ENCODE measurements around the gene WIPF3. TPM values are rescaled to one million over a fixed set of nuclear protein-coding genes. Genes with fewer than 3 reads are reported as not detected.

The WIPF3 gene
- total RNA-seq, 1 experiment from 2014 or later, result 11.6 TPM

DNA sequence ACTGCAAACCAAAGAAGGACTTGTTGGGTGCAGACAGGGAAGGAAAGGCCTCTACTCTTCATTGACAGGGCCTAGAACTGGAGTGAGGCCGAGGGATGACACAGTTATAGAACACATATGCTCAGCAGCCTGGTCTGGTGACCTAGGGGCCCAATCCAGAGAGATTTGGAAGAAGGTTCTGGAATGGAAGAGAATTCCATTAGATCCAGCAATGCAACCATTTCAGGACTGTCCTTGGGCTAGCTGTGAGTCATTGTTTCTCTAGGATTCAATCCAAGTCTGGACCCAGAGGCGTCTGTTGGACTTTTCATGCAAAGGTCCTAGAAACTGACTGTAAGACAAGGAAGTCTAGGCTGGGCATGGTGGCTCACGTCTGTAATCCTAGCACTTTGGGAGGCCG lies 59.2 kb downstream of the WIPF3 start:
- H2BK5ac ChIP-seq (ENCODE audit: insufficient read length, low read length), result no peak overlapping the region
- no peak for TF ChIP-seq CTCF (conservative IDR thresholded peaks at IDR 0.05)
- H3K4me3 Mint-ChIP-seq, result no peak overlapping the region
- no peaks in the 10 kb centered on the region for H4K20me1 ChIP-seq (ENCODE audit: control insufficient read depth, insufficient read depth, insufficient read length)
- H4K8ac ChIP-seq (replicated peaks; ENCODE audit: insufficient read length, low read depth, low read length), result no peak overlapping the region
- H3K9me3 Mint-ChIP-seq, result no peaks in the 10 kb centered on the region
- no peaks in the 10 kb centered on the region for H3K23me2 ChIP-seq (ENCODE audit: insufficient read length, low read depth, low read length, poor library complexity, severe bottlenecking)
- H2AFZ ChIP-seq (ENCODE audit: low read length), result no peak overlapping the region
- WGBS (ENCODE audit: extremely low coverage, insufficient read length, low lambda C conversion rate), result no CpG with 5 or more reads among the region's 4 CpGs
- H2BK20ac ChIP-seq (ENCODE audit: low read depth, low read length, poor library complexity, severe bottlenecking), result no peak overlapping the region
- DNase-seq, result no peak
- H3K79me2 ChIP-seq (ENCODE audit: insufficient read depth, low read length), result no peaks in the 10 kb centered on the region
- H3K56ac ChIP-seq (ENCODE audit: insufficient read length, low read depth, low read length), result no peak overlapping the region
- H2BK12ac ChIP-seq (ENCODE audit: insufficient read length, low read depth, low read length), result no peak overlapping the region
- no peak overlapping the region for H3K4me2 ChIP-seq (ENCODE audit: insufficient read depth, insufficient read length, low read length)
- H3K4me1 Mint-ChIP-seq, result peaks cover 5 to 8% of the 10 kb centered on the region in 2 experiments
- no peaks in the 10 kb centered on the region for H3K4me1 ChIP-seq (ENCODE audit: insufficient read depth, low read length)
- no peak overlapping the region for H3K27ac ChIP-seq (ENCODE audit: insufficient read length, low read depth, low read length)
- no peaks in the 10 kb centered on the region for H3K79me1 ChIP-seq (ENCODE audit: insufficient read depth, low read depth, low read length, poor library complexity, severe bottlenecking)
- no peak overlapping the region for H3K23ac ChIP-seq (ENCODE audit: insufficient read length, low read depth, low read length)
- H3K18ac ChIP-seq (ENCODE audit: insufficient read length, low read depth, low read length), result no peak overlapping the region
- no peaks in the 10 kb centered on the region for H3K9me3 ChIP-seq (ENCODE audit: control insufficient read depth, low read depth, low read length)
- H2BK15ac ChIP-seq (ENCODE audit: low read depth, low read length), result no peak overlapping the region
- no peaks in the 10 kb centered on the region for H3K27me3 Mint-ChIP-seq (ENCODE audit: low read depth)
- H3K27ac Mint-ChIP-seq, result no peak overlapping the region
- no peak overlapping the region for H3K9ac ChIP-seq (ENCODE audit: extremely low read depth, insufficient read length, low read length)
- H2BK120ac ChIP-seq (ENCODE audit: low read depth, low read length, poor library complexity, severe bottlenecking), result no peak overlapping the region
- no peak overlapping the region for H2AK5ac ChIP-seq (ENCODE audit: insufficient read length, low read length)
- H4K91ac ChIP-seq (ENCODE audit: insufficient read length, low read depth, low read length), result no peak overlapping the region
- no peak overlapping the region for H4K5ac ChIP-seq (ENCODE audit: insufficient read length, low read depth, low read length)
- no peak overlapping the region for H3T11ph ChIP-seq (ENCODE audit: low read length)
- H3K36me3 Mint-ChIP-seq (ENCODE audit: insufficient read depth in 1 of 3, low read depth in 3 of 3), result no peaks in the 10 kb centered on the region
- H3K4ac ChIP-seq (ENCODE audit: low read depth, low read length), result no peak overlapping the region
- no peaks in the 10 kb centered on the region for H3K27me3 ChIP-seq (ENCODE audit: insufficient read depth, low read length)
- no peak overlapping the region for H3K14ac ChIP-seq (ENCODE audit: insufficient read depth, low read length)

All from H9 (cell line).